CD4-positive, CD25-positive, alpha-beta regulatory T cell (primary cell): ENCODE results near the gene CXXC1. TPM values are rescaled to one million over a fixed set of nuclear protein-coding genes. Genes with fewer than 3 reads are reported as not detected.
A peak's percentile ranks its signal among the peaks of the same experiment; 100 is the strongest.

ENCODE experiments used
- ATAC-seq, 2 donors: fragments of 150-1000 bp; cut with Tn5 transposase; one replicate each; pipeline ENCODE4 v1.10.0; 2021; ENCODE audit warnings: low read depth in 2 of 2, moderate number of reproducible peaks in 2 of 2, moderate library complexity in 1 of 2
- DNase-seq, 3 donors: peaks; one replicate each; pipeline versions ENCODE4 v3.0.0 to v3.0.0-alpha.2; 2012 to 2022; ENCODE audit warnings: mixed read lengths in 1 of 3
- H3K27ac ChIP-seq: one replicate; pipeline ENCODE4 v1.7.0; 2013; ENCODE audit warnings: mild to moderate bottlenecking, low read length; ENCODE audit not compliant: insufficient read depth, poor library complexity, severe bottlenecking
- H3K27me3 ChIP-seq: one replicate; pipeline ENCODE4 v1.7.0; 2013; ENCODE audit warnings: low read length; ENCODE audit not compliant: control insufficient read depth, insufficient read depth
- H3K36me3 ChIP-seq: one replicate; pipeline ENCODE4 v1.7.0; 2013; ENCODE audit warnings: mild to moderate bottlenecking, low read length, moderate library complexity; ENCODE audit not compliant: control insufficient read depth, insufficient read depth
- H3K4me1 ChIP-seq: 2 replicates; pipeline ENCODE4 v1.7.0; 2013; ENCODE audit warnings: mild to moderate bottlenecking, low read length; ENCODE audit not compliant: insufficient read depth, control insufficient read depth, poor library complexity, severe bottlenecking
- H3K4me3 ChIP-seq: one replicate; pipeline ENCODE4 v1.7.0; 2013; ENCODE audit warnings: low read depth, mild to moderate bottlenecking, low read length, moderate library complexity
- H3K9me3 ChIP-seq, 2 experiments: 1 replicate in 1 of 2; 2 replicates in 1 of 2; pipeline ENCODE4 v1.7.0; 2013; ENCODE audit warnings: low read length in 2 of 2, mild to moderate bottlenecking in 1 of 2, moderate library complexity in 1 of 2; ENCODE audit not compliant: control insufficient read depth in 2 of 2
- H3K27ac Mint-ChIP-seq, 3 donors: one replicate each; pipeline ENCODE4 v1.8.0; 2020 to 2022; ENCODE audit warnings: mild to moderate bottlenecking in 3 of 3, mixed read lengths in 3 of 3, moderate library complexity in 2 of 3
- H3K27me3 Mint-ChIP-seq: one replicate; pipeline ENCODE4 v1.8.0; 2022; ENCODE audit warnings: mild to moderate bottlenecking, mixed read lengths
- H3K36me3 Mint-ChIP-seq: one replicate; pipeline ENCODE4 v1.8.0; 2020; ENCODE audit warnings: mixed read lengths
- H3K4me1 Mint-ChIP-seq, 4 donors: one replicate each; pipeline ENCODE4 v1.8.0; 2020 to 2022; ENCODE audit warnings: mixed read lengths in 4 of 4, mild to moderate bottlenecking in 1 of 4
- H3K4me3 Mint-ChIP-seq, 4 donors: one replicate each; pipeline ENCODE4 v1.8.0; 2020 to 2022; ENCODE audit warnings: mild to moderate bottlenecking in 4 of 4, mixed read lengths in 4 of 4, moderate library complexity in 3 of 4
- H3K9me3 Mint-ChIP-seq, 7 donors: one replicate each; pipeline ENCODE4 v1.8.0; 2020 to 2022; ENCODE audit warnings: mixed read lengths in 7 of 7, mild to moderate bottlenecking in 3 of 7, moderate library complexity in 2 of 7
- polyA plus RNA-seq, 4 donors: library from polyadenylated mRNA; unstranded; fragments of 300-500 nt; fragmentation: Illumina TruSeq; gene quantifications; one replicate each; pipeline ENCODE4 v1.2.3, GENCODE V29; 2021
- total RNA-seq: library from RNA; stranded (reverse); gene quantifications from one replicate; pipeline ENCODE4 v1.2.3, GENCODE V29; 2022

The CXXC1 gene
- 141 TPM for total RNA-seq
- 10 to 100 TPM; 52.9 to 67.9 (median 62.8) TPM for polyA plus RNA-seq

- H3K36me3 Mint-ChIP-seq = peaks cover 37% of the 10 kb centered on the region
These were observed at the start of gene CXXC1 for GRCh38 chr18:50287441-50288347. TSS of gene CXXC1 (minus strand) at chr18:50287692. CDS start at chr18:50287589, 103 bp downstream.

GRCh38 chr18:50334546-50335152, 47.2 kb upstream of the CXXC1 start:
- no peak for ATAC-seq

More at GRCh38 chr18:50287441-50288347, at the start of gene CXXC1:
- DNase-seq = peak; percentile 97 to 99 (median 97)
- peaks cover 2% of the 10 kb centered on the region for H3K27me3 ChIP-seq
- H3K36me3 ChIP-seq = peaks cover 28% of the 10 kb centered on the region
- H3K4me1 ChIP-seq = peaks cover 14% of the 10 kb centered on the region
- H3K4me3 ChIP-seq = peak within 1 kb of the TSS; percentile 93
- H3K27ac ChIP-seq = peak within 1 kb of the TSS; percentile 96
- H3K27me3 Mint-ChIP-seq = peaks cover 5% of the 10 kb centered on the region
- no peaks in the 10 kb centered on the region for H3K9me3 Mint-ChIP-seq
- H3K4me3 Mint-ChIP-seq = peak within 1 kb of the TSS; percentile 94 to 100 (median 98)
- H3K9me3 ChIP-seq = no peaks in the 10 kb centered on the region
- ATAC-seq = peak; percentile 91 to 92
- peak within 1 kb of the TSS; percentile 99 to 100 (median 100) for H3K27ac Mint-ChIP-seq
- H3K4me1 Mint-ChIP-seq = peaks cover 0 to 42% (median 18%) of the 10 kb centered on the region in 4 donors

GRCh38 chr18:50331691-50332090, 44.2 kb upstream of the CXXC1 start:
- ATAC-seq = no peak
- Histone ChIP-seq H3K4me3 (no peak overlapping the region), H3K36me3 (no peaks in the 10 kb centered on the region), H3K27me3 (peaks cover 7% of the 10 kb centered on the region), H3K4me1 (no peaks in the 10 kb centered on the region), H3K27ac (no peak overlapping the region), H3K9me3 (no peaks in the 10 kb centered on the region)
- peaks cover 43% of the 10 kb centered on the region for H3K27me3 Mint-ChIP-seq
- H3K4me1 Mint-ChIP-seq = no peaks in the 10 kb centered on the region
- no peak overlapping the region for H3K27ac Mint-ChIP-seq
- peaks cover 0 to 8% (median 3%) of the 10 kb centered on the region in 7 donors for H3K9me3 Mint-ChIP-seq
- no peaks in the 10 kb centered on the region for H3K36me3 Mint-ChIP-seq
- no peak overlapping the region for H3K4me3 Mint-ChIP-seq
- no peak for DNase-seq

More at GRCh38 chr18:50334546-50335152, 47.2 kb upstream of the CXXC1 start:
- Histone ChIP-seq H3K36me3 (no peaks in the 10 kb centered on the region), H3K4me1 (no peaks in the 10 kb centered on the region), H3K9me3 (no peaks in the 10 kb centered on the region), H3K27ac (no peak overlapping the region), H3K4me3 (no peak overlapping the region), H3K27me3 (peaks cover 4% of the 10 kb centered on the region)
- DNase-seq = no peak
- H3K4me3 Mint-ChIP-seq = no peak overlapping the region
- peaks cover 28% of the 10 kb centered on the region for H3K27me3 Mint-ChIP-seq
- peaks cover 0 to 8% (median 3%) of the 10 kb centered on the region in 7 donors for H3K9me3 Mint-ChIP-seq
- no peaks in the 10 kb centered on the region for H3K4me1 Mint-ChIP-seq
- H3K36me3 Mint-ChIP-seq = no peaks in the 10 kb centered on the region
- no peak overlapping the region for H3K27ac Mint-ChIP-seq

GRCh38 chr18:50330176-50330575, 42.7 kb upstream of the CXXC1 start:
- no peak overlapping the region for H3K27ac ChIP-seq
- no peak overlapping the region for H3K27ac Mint-ChIP-seq
- H3K4me3 Mint-ChIP-seq = no peak overlapping the region
- H3K4me1 ChIP-seq = no peaks in the 10 kb centered on the region
- H3K36me3 ChIP-seq = no peaks in the 10 kb centered on the region
- no peaks in the 10 kb centered on the region for H3K4me1 Mint-ChIP-seq
- H3K36me3 Mint-ChIP-seq = no peaks in the 10 kb centered on the region
- H3K4me3 ChIP-seq = no peak overlapping the region
- H3K9me3 Mint-ChIP-seq = peaks cover 0 to 8% (median 3%) of the 10 kb centered on the region in 7 donors
- no peak for DNase-seq
- no peak for ATAC-seq
- H3K27me3 ChIP-seq = peaks cover 7% of the 10 kb centered on the region
- H3K9me3 ChIP-seq = no peaks in the 10 kb centered on the region
- peaks cover 49% of the 10 kb centered on the region for H3K27me3 Mint-ChIP-seq

GRCh38 chr18:50327983-50328382, 40.5 kb upstream of the CXXC1 start:
- ATAC-seq (no peak), DNase-seq (no peak)
- H3K4me3 ChIP-seq = no peak overlapping the region
- no peak overlapping the region for H3K4me3 Mint-ChIP-seq
- H3K9me3 ChIP-seq = no peaks in the 10 kb centered on the region
- no peaks in the 10 kb centered on the region for H3K36me3 Mint-ChIP-seq
- peaks cover 42% of the 10 kb centered on the region for H3K27me3 Mint-ChIP-seq
- H3K27me3 ChIP-seq = peaks cover 9% of the 10 kb centered on the region
- H3K27ac Mint-ChIP-seq = no peak overlapping the region
- H3K36me3 ChIP-seq = no peaks in the 10 kb centered on the region
- H3K4me1 Mint-ChIP-seq = no peaks in the 10 kb centered on the region
- H3K9me3 Mint-ChIP-seq = peaks cover 0 to 8% (median 3%) of the 10 kb centered on the region in 7 donors
- H3K27ac ChIP-seq = no peak overlapping the region
- H3K4me1 ChIP-seq = no peaks in the 10 kb centered on the region

- DNase-seq = peak in 1 of 3 donors; percentile 41
- Mint-ChIP-seq H3K9me3 (no peaks in the 10 kb centered on the region), H3K4me1 (peaks cover 0 to 7% (median 6%) of the 10 kb centered on the region in 4 donors), H3K36me3 (no peaks in the 10 kb centered on the region), H3K27me3 (peaks cover 42% of the 10 kb centered on the region), H3K27ac (peak overlapping the region in 1 of 3 donors; percentile 24), H3K4me3 (peak overlapping the region in 1 of 4 donors; percentile 2)
- Histone ChIP-seq H3K27me3 (peaks cover 19% of the 10 kb centered on the region), H3K4me3 (peak overlapping the region; percentile 57), H3K27ac (no peak overlapping the region), H3K36me3 (no peaks in the 10 kb centered on the region), H3K4me1 (no peaks in the 10 kb centered on the region), H3K9me3 (no peaks in the 10 kb centered on the region)
- ATAC-seq = peak; percentile 34 to 68
These were observed 33.2 kb upstream of the CXXC1 start for GRCh38 chr18:50320719-50321118.

GRCh38 chr18:50315100-50315871, 27.8 kb upstream of the CXXC1 start:
- Mint-ChIP-seq H3K4me1 (no peaks in the 10 kb centered on the region), H3K4me3 (no peak overlapping the region), H3K9me3 (peaks cover 0 to 1% (median 0%) of the 10 kb centered on the region in 7 donors), H3K27me3 (peaks cover 68% of the 10 kb centered on the region), H3K27ac (no peak overlapping the region), H3K36me3 (no peaks in the 10 kb centered on the region)
- Histone ChIP-seq H3K4me3 (no peak overlapping the region), H3K36me3 (no peaks in the 10 kb centered on the region), H3K27me3 (peaks cover 33% of the 10 kb centered on the region), H3K9me3 (no peaks in the 10 kb centered on the region), H3K27ac (no peak overlapping the region), H3K4me1 (no peaks in the 10 kb centered on the region)
- no peak for ATAC-seq
- DNase-seq = no peak
